Spleen (tissue), 11 donors: Measurements from ENCODE around the gene PPIA. TPM values are rescaled to one million over a fixed set of nuclear protein-coding genes. Genes with fewer than 3 reads are reported as not detected.

Experiments used
- DNase-seq: peaks from one replicate; pipeline ENCODE4 v3.0.0-alpha.2; 2020
- H3K27ac ChIP-seq, 8 donors: fragments of 200-600 bp; sonication (generic) in 7 of 8; 1 replicate in 4 of 8; 2 replicates in 4 of 8; pipeline versions ENCODE4 v1.5.0 to v1.8.0; 2016 to 2021; ENCODE audit warnings: inconsistent platforms in 4 of 8, mild to moderate bottlenecking in 4 of 8, moderate library complexity in 1 of 8
- H3K27me3 ChIP-seq, 7 donors: fragments of 200-600 bp; sonication (generic) in 6 of 7; replicated peaks in 1 of 7; 1 replicate in 4 of 7; 2 replicates in 3 of 7; pipeline versions ENCODE4 v1.5.0 to v1.8.0; 2016 to 2021; ENCODE audit warnings: inconsistent platforms in 3 of 7, mild to moderate bottlenecking in 1 of 7
- H3K36me3 ChIP-seq, 6 donors: fragments of 200-600 bp; sonication (generic) in 5 of 6; 1 replicate in 4 of 6; 2 replicates in 2 of 6; pipeline versions ENCODE4 v1.5.0 to v1.8.0; 2016 to 2021; ENCODE audit warnings: inconsistent platforms in 2 of 6
- H3K4me1 ChIP-seq, 6 donors: fragments of 200-600 bp; sonication (generic) in 5 of 6; 1 replicate in 3 of 6; 2 replicates in 3 of 6; pipeline versions ENCODE4 v1.5.0 to v1.8.0; 2016 to 2021; ENCODE audit warnings: inconsistent platforms in 3 of 6
- H3K4me3 ChIP-seq, 8 donors: fragments of 200-600 bp; sonication (generic) in 7 of 8; 1 replicate in 4 of 8; 2 replicates in 4 of 8; pipeline versions ENCODE4 v1.5.0 to v1.8.0; 2016 to 2021; ENCODE audit warnings: inconsistent platforms in 4 of 8, mild to moderate bottlenecking in 4 of 8, moderate library complexity in 2 of 8
- H3K9me3 ChIP-seq, 8 donors: fragments of 200-600 bp; sonication (generic) in 7 of 8; 1 replicate in 4 of 8; 2 replicates in 4 of 8; pipeline versions ENCODE4 v1.5.0 to v1.8.0; 2016 to 2021; ENCODE audit warnings: inconsistent platforms in 4 of 8
- CTCF ChIP-seq, 11 experiments: fragments of 200-600 bp in 7 of 11; fragments of 450-650 bp in 4 of 11; sonication (generic) in 4 of 11; IDR thresholded peaks in 8 of 11; conservative IDR thresholded peaks in 3 of 11; 1 replicate in 7 of 11; 2 replicates in 4 of 11; pipeline versions ENCODE4 v1.4.0 to v1.8.0; 2016 to 2021; ENCODE audit warnings: antibody characterized with exemption in 11 of 11, inconsistent platforms in 4 of 11, mild to moderate bottlenecking in 1 of 11
- POLR2A ChIP-seq, 3 donors: fragments of 450-650 bp; IDR thresholded peaks; one replicate each; pipeline ENCODE4 v1.5.1; 2017; ENCODE audit warnings: antibody characterized with exemption in 3 of 3, mild to moderate bottlenecking in 1 of 3
- POLR2AphosphoS5 ChIP-seq, 3 donors: sonication (generic); formaldehyde crosslinking; IDR thresholded peaks; one replicate each; pipeline ENCODE4 v1.5.1; 2017; ENCODE audit warnings: antibody characterized with exemption in 3 of 3
- WGBS, 5 donors: extraction: QIAGEN DNeasy Blood & Tissue Kit in 3 of 5; methylation state at CpG; one replicate each; pipeline versions ENCODE4 v1.1.5 to v1.1.7; 2013 to 2018; 5-methylcytosine and 5-hydroxymethylcytosine counted together
- intact Hi-C: fragments of 100-400 bp; cut with DNase I; formaldehyde crosslinking; loops from one replicate; pipeline ENCODE4 v1.15.0; 2023; ENCODE audit warnings: low total_unique reads
- polyA plus RNA-seq, 3 donors: library from polyadenylated mRNA; stranded (reverse); fragments of 200-250 nt; gene quantifications; one replicate each; pipeline ENCODE4 v1.2.1, GENCODE V29; 2013
- total RNA-seq, 7 donors: library from RNA; depleted of rRNA in 3 of 7; stranded (reverse); fragments of >200 nt in 3 of 7; fragmentation: NEBNext Ultra II Directional in 4 of 7; extraction: Animal tissue kit (Norgen Biotek cat#: 25700) in 4 of 7; gene quantifications; one replicate each; pipeline versions ENCODE4 v1.1.0 to v1.2.1, GENCODE V29; 2016 to 2021
- donor health status: healthy with polysubstance abuse.
- donor health status: DM: no; HTN: no; CAD: no; lungs with moderate emphysema.
- donor health status: DM: no; HTN: no; CAD: no.
- donor health status: Bipolar disorder and iron deficiency.
- donor health status: healthy.
- donor health status: DM: no; HTN: no; CAD: no.
- donor health status: DM: yes; HTN: yes; CAD: no.

The PPIA gene
- total and polyA plus RNA-seq, 10 donors = 877 to 3,651 (median 1,259) TPM

- Histone ChIP-seq H3K27me3 (no peaks in the 10 kb centered on the region), H3K36me3 (peaks cover 0 to 41% (median 37%) of the 10 kb centered on the region in 6 donors), H3K4me3 (no peak overlapping the region), H3K4me1 (peaks cover 30 to 46% (median 39%) of the 10 kb centered on the region in 6 donors), H3K9me3 (no peaks in the 10 kb centered on the region), H3K27ac (peak overlapping the region in 7 of 8 donors; percentile 35 to 79 (median 61))
- DNase-seq = no peak
- 76 to 92% (median 80%) methylated on average over 8 of the region's 8 CpGs for WGBS, 5 donors
- intact Hi-C loops = no loop called here
- TF ChIP-seq POLR2A (IDR thresholded peaks at IDR 0.05) = no peak
- no peak for TF ChIP-seq CTCF (IDR thresholded peaks at IDR 0.05 in 8 of 11, conservative IDR thresholded peaks at IDR 0.05 in 3 of 11)
- TF ChIP-seq POLR2AphosphoS5 (IDR thresholded peaks at IDR 0.05) = peak in 2 of 3 donors; percentile 23 to 33
These were observed 27.1 kb upstream of the PPIA start for GRCh38 chr7:44769376-44769775.

- no peak for DNase-seq
- Histone ChIP-seq H3K4me1 (peaks cover 30 to 46% (median 39%) of the 10 kb centered on the region in 6 donors), H3K27ac (peak overlapping the region in 7 of 8 donors; percentile 35 to 79 (median 61)), H3K4me3 (peak overlapping the region in 1 of 8 donors; percentile 7), H3K36me3 (peaks cover 0 to 37% (median 32%) of the 10 kb centered on the region in 6 donors), H3K9me3 (no peaks in the 10 kb centered on the region), H3K27me3 (no peaks in the 10 kb centered on the region)
- TF ChIP-seq CTCF (IDR thresholded peaks at IDR 0.05 in 8 of 11, conservative IDR thresholded peaks at IDR 0.05 in 3 of 11) = no peak
- TF ChIP-seq POLR2AphosphoS5 (IDR thresholded peaks at IDR 0.05) = peak in 1 of 3 donors; percentile 68
- intact Hi-C loops = no loop called here
- 21 to 32% (median 23%) methylated on average over 10 of the region's 10 CpGs for WGBS, 5 donors
These were observed 26.6 kb upstream of the PPIA start for GRCh38 chr7:44769776-44770294.

GRCh38 chr7:44771358-44771757, 25.1 kb upstream of the PPIA start:
- TF ChIP-seq POLR2AphosphoS5 (IDR thresholded peaks at IDR 0.05) (peak; percentile 31 to 59 (median 54)), CTCF (IDR thresholded peaks at IDR 0.05 in 8 of 11, conservative IDR thresholded peaks at IDR 0.05 in 3 of 11) (no peak), POLR2A (IDR thresholded peaks at IDR 0.05) (no peak)
- WGBS, 5 donors = 52 to 90% (median 72%) methylated on average over 2 to 3 of the region's 3 CpGs
- intact Hi-C loops = no loop called here
- H3K36me3 ChIP-seq = peaks cover 0 to 21% (median 17%) of the 10 kb centered on the region in 6 donors
- no peaks in the 10 kb centered on the region for H3K27me3 ChIP-seq
- H3K4me1 ChIP-seq = peaks cover 30 to 46% (median 39%) of the 10 kb centered on the region in 6 donors
- no peak for DNase-seq
- no peaks in the 10 kb centered on the region for H3K9me3 ChIP-seq
- H3K27ac ChIP-seq = peak overlapping the region in 1 of 8 donors; percentile 32
- H3K4me3 ChIP-seq = no peak overlapping the region

- TF ChIP-seq POLR2A (IDR thresholded peaks at IDR 0.05) (no peak), CTCF (IDR thresholded peaks at IDR 0.05 in 8 of 11, conservative IDR thresholded peaks at IDR 0.05 in 3 of 11) (no peak), POLR2AphosphoS5 (IDR thresholded peaks at IDR 0.05) (peak in 1 of 3 donors; percentile 23)
- 65 to 78% (median 72%) methylated on average over 6 of the region's 6 CpGs for WGBS, 5 donors
- H3K9me3 ChIP-seq = no peaks in the 10 kb centered on the region
- H3K27ac ChIP-seq = no peak overlapping the region
- intact Hi-C loops = no loop called here
- H3K4me1 ChIP-seq = peaks cover 30 to 40% (median 36%) of the 10 kb centered on the region in 6 donors
- H3K27me3 ChIP-seq = no peaks in the 10 kb centered on the region
- H3K4me3 ChIP-seq = no peak overlapping the region
- peaks cover 0 to 10% (median 6%) of the 10 kb centered on the region in 6 donors for H3K36me3 ChIP-seq
- DNase-seq = no peak
These were observed 24.0 kb upstream of the PPIA start for GRCh38 chr7:44772440-44772839.
